Hypothalamus (tissue), 51 donors: ENCODE results near the gene NFATC1.
"Not testable (repeated sequence)": the region's sequence is repeated elsewhere in the genome, so short reads cannot be mapped to it uniquely, and the experiment has no call there.

ENCODE experiments used
- DNase-seq, 51 donors: peaks; one replicate each; lab custom pipeline; 2025; lab: John Stamatoyannopoulos, UW

The NFATC1 gene

DNA sequence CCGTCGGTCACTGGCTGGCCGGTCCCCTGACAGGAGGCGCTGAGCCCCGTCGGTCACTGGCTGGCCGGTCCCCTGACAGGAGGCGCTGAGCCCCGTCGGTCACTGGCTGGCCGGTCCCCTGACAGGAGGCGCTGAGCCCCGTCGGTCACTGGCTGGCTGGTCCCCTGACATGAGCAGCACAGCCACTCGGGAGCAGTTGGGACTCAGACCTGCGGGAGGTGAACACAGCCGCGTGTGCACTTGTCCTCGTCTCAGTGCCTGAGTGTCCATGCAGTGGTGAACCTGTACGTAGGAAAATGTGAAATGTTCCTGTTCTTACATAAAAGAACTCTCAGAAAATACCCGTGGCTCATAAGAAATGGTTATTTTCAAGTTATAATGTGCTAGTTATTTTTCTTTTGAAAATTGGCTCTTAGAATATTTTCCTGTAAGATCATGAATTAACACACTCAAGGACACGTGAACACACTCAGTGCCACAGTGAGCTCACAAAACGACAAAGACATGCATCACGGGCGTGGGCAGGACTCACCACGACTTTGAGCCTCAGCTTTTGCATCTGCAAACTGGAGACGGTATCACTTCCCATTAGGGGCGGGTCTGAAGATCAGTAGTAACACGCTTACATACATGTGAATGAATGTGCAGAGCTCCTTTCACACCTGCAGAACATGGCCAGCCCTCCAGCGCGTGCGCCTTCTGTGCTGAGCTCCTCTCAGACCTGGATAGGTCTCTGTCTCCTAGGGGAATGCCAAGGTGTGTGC is 21.1 kb upstream of the NFATC1 start:
- DNase-seq: no peak

DNA sequence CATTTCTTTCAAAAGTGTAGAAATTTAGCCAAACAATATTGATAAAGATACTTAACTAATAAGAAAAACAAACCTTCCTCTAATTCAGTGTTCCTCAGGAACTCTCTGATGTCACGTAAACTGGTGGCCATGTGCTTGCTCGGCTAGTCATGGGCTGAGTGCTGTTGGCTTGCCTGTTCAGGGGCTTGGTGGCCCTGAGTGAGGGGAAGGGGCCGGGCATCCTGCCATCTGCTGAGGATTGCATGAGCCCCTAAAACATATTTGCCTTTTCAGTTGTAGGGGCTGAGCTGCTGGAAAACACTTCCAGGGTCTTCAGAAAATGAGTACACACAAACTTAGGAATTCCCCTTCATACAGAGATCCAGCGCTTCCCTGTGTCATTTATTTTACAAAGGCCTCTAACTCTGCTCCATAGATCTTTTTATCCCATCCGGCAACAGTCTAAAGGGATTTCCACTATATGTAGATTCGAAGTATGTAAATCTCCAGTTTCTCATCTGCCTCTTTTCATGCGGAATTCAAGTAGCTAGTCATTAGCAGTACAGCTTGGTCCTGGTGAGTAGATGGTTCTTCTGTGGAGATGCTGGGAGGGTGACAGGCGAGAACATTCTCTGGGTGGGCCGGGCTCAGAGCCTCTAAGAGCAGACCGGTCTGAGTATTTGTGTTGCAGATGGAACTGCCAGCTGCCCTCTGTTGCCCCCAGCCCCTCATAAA is 20.1 kb upstream of the NFATC1 start:
- DNase-seq: no peak

- not testable (repeated sequence) for DNase-seq
These were observed 19.1 kb upstream of the NFATC1 start for GRCh38 chr18:79376661-79377060.

DNA sequence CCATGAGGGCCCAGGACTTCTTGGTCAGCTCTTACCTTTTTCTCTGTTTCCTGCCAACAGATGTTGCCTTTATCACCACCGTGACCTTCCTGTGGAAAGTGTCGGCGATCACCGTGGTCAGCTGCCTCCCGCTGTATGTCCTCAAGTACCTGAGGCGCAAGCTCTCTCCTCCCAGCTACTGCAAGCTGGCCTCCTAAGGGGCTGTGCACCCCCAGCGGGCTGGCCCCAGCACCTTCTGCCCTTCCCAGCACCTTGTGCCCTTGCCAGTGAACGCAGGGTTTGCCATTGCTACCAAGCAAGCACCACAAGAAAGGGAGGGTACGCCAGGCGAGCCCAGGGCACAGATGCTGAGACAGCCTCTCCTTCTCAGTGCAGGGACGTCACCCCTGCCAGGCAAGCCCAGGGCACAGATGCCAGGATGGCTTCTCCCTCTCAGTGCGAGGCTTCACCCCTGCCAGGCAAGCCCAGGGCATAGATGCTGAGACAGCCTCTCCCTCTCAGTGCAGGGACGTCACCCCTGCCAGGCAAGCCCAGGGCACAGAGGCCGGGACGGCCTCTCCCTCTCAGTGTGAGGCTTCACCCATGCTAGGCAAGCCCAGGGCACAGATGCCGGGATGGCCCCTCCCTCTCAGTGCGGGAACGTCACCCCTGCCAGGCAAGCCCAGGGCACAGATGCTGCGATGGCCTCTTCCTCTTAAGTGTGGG is 18.4 kb upstream of the NFATC1 start:
- peak in 4 of 51 donors; percentile 12 to 54 (median 46) for DNase-seq

DNA sequence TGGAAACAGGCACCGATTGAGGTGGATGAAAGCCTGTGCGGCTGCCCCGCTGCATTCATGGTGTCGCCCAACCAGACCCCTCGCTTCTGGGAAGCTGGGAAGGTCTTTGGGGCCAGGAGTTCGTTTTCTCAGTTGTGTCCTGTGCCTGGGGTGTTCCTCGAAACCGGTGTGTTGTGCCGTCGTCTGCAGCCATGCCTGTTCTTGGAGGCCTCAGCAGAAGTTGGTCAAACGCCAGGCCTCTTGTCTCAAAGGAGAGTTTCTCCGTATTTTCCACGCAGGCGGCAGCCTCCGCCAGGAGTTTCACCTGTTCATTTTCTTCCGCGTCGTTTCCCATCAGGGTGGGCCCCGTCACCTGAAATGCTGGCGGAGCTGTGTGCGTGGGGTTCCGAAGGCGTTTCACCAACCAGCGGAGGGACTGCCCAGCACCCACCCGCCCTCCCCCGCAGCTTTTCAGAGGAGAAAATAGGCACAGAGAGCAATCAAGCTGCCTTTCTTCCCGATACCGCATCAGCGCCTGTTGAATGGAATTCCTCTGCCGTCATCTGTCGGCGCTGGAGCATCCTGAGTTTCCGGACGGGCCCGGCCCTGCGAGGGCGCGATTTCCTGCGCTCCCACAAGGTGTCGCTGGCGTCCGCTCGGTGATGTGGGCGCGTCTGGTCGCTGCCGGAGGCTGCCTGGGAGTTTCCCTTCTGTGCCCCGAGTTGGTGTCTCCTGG is 17.0 kb upstream of the NFATC1 start:
- peak in 47 of 51 donors; percentile 28 to 86 (median 62) for DNase-seq

DNA sequence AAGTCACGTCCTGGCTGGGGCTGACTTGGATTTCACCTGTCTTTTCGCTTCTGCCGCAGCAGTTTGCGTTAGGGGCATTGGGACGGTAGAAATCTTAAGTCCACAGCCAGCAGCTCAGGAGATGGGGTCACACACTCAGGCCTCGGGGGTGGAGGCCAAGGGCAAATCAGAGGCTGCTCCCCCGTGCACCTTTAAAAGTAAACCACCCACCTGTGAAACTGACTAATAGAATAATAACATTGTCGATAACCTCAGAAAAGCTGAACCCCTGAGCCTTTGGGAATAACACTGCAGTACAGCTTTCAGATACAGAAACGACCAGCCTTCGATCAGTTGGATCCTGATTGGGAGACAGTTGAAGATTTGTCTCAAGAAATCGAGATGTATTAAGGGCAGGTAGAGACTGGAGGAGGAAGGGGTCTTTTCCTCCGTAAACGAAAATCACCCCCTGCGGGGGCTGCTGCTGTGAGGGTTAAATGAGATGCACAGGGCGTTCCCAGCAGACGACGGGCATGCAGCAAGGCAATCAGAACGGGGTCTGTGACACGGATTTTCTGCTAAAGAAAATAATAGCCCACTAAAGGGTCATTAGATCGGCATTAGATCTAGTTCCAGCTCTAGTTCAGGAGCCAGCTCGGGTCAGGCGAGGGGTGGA is 16.4 kb upstream of the NFATC1 start:
- DNase-seq: no peak

GRCh38 chr18:79379931-79380815 is 15.6 kb upstream of the NFATC1 start:
- DNase-seq: no peak

GRCh38 chr18:79380816-79381806 is 14.6 kb upstream of the NFATC1 start:
- DNase-seq: peak in 40 of 51 donors; percentile 18 to 88 (median 56)

GRCh38 chr18:79381811-79382311 is 13.9 kb upstream of the NFATC1 start:
- DNase-seq: no peak

GRCh38 chr18:79382681-79383387 is 12.9 kb upstream of the NFATC1 start:
- DNase-seq: no peak

- no peak for DNase-seq
These were observed 12.2 kb upstream of the NFATC1 start for GRCh38 chr18:79383388-79384056.

GRCh38 chr18:79384151-79384807 is 11.5 kb upstream of the NFATC1 start:
- DNase-seq: no peak

DNA sequence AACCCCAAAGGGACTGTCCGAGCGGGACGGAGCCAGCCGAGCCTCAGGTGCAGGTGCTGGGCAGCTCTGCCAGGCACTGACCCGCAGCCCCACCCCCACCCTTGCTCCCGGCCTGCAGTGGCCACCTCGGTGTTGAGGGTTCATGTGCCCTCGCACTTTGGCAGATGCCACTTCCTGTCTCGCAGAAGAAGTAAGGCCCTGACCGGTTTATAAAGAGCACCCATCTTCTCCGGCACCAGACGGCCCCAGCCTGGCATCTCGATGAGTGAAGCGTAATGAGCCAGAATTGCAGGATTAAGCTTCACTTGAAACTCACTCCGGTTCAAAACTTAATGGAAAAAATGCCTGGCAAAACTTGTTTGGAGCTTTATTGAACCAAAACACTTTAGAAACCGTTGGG is 10.9 kb upstream of the NFATC1 start:
- no peak for DNase-seq

GRCh38 chr18:79385326-79385707 is 10.4 kb upstream of the NFATC1 start:
- no peak for DNase-seq

- DNase-seq: no peak
These were observed 9.9 kb upstream of the NFATC1 start for GRCh38 chr18:79385708-79386341.

DNA sequence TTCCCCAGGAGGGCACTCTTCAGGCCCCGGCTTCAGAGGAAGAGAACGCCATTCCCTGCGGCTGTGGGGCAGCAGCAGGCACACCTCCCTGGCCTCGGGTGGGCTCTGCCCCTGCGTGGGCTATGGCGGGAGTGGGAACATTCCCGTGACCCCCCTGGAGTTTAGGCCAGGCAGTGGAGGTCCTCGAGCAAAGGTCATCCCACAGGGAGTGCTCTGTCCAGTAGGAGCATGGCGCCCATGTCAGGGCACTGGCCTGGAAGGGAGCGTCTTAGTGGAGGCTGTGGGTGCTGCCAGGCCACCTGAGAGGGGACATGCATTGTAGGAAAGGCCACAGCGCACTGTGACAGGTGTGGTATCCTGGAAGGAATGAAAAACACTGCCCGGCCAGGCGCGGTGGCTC is 9.2 kb upstream of the NFATC1 start:
- no peak for DNase-seq
